WTC11 (cell line): ENCODE data around the gene SBF1. TPM values are rescaled to one million over a fixed set of nuclear protein-coding genes. Genes with fewer than 3 reads are reported as not detected.
A peak's percentile ranks its signal among the peaks of the same experiment; 100 is the strongest.

Source experiments
- ATAC-seq: fragments of 200-7000 bp; cut with Tn5 transposase; 2 replicates; pipeline ENCODE4 v1.10.0; 2021; ENCODE audit warnings: mild to moderate bottlenecking, moderate library complexity
- CTCF ChIA-PET: fragments of 300-600 bp; sonication (Branson Sonifier 250); formaldehyde crosslinking; loops from one replicate; lab custom pipeline; 2021; ENCODE audit warnings: antibody characterized with exemption; lab: Charles Lee
- POLR2A ChIA-PET: fragments of 350-600 bp; sonication (Branson Sonifier 250); formaldehyde crosslinking; loops from one replicate; lab custom pipeline; 2021; ENCODE audit warnings: antibody characterized with exemption; lab: Charles Lee
- DNase-seq: peaks from one replicate; pipeline ENCODE4 v3.0.0; 2021; ENCODE audit warnings: low spot score
- H3K27ac Mint-ChIP-seq: 2 replicates; pipeline ENCODE4 v1.8.0; 2021; ENCODE audit warnings: mixed read lengths
- H3K27me3 Mint-ChIP-seq: 2 replicates; pipeline ENCODE4 v1.8.0; 2021; ENCODE audit warnings: low read depth, mild to moderate bottlenecking, moderate library complexity, mixed read lengths
- H3K36me3 Mint-ChIP-seq: 2 replicates; pipeline ENCODE4 v1.8.0; 2021; ENCODE audit warnings: mixed read lengths
- H3K4me1 Mint-ChIP-seq: 2 replicates; pipeline ENCODE4 v1.8.0; 2022; ENCODE audit warnings: mixed read lengths
- H3K4me3 Mint-ChIP-seq: 2 replicates; pipeline ENCODE4 v1.8.0; 2021; ENCODE audit warnings: mild to moderate bottlenecking, moderate library complexity, mixed read lengths
- H3K9me3 Mint-ChIP-seq: 2 replicates; pipeline ENCODE4 v1.8.0; 2021; ENCODE audit warnings: mixed read lengths
- ATF3 ChIP-seq: sonication (generic); formaldehyde crosslinking; conservative IDR thresholded peaks from 2 replicates; pipeline ENCODE4 v1.8.1; 2022; ENCODE audit warnings: mild to moderate bottlenecking, missing genetic modification reagents
- EMX1 ChIP-seq: fragments of 250-450 bp; sonication (Bioruptor Pico); IDR thresholded peaks from 2 replicates; pipeline ENCODE4 v1.8.0; 2021; ENCODE audit warnings: mild to moderate bottlenecking
- ETV6 ChIP-seq: sonication (generic); formaldehyde crosslinking; IDR thresholded peaks from 2 replicates; pipeline ENCODE4 v1.8.1; 2022; ENCODE audit warnings: mild to moderate bottlenecking, missing genetic modification reagents
- FOXP4 ChIP-seq: sonication (generic); formaldehyde crosslinking; IDR thresholded peaks from 2 replicates; pipeline ENCODE4 v1.8.0; 2022; ENCODE audit warnings: mild to moderate bottlenecking, missing genetic modification reagents
- GABPB1 ChIP-seq: sonication (generic); formaldehyde crosslinking; IDR thresholded peaks from 2 replicates; pipeline ENCODE4 v1.8.1; 2023; ENCODE audit warnings: mild to moderate bottlenecking, missing genetic modification reagents
- GTF2I ChIP-seq: fragments of 250-450 bp; sonication (Bioruptor Pico); conservative IDR thresholded peaks from 2 replicates; pipeline ENCODE4 v1.4.0; 2021; ENCODE audit warnings: mild to moderate bottlenecking
- MLX ChIP-seq: sonication (generic); formaldehyde crosslinking; IDR thresholded peaks from 2 replicates; pipeline ENCODE4 v1.8.1; 2023; ENCODE audit warnings: mild to moderate bottlenecking, missing genetic modification reagents, moderate library complexity
- MYBL2 ChIP-seq: sonication (generic); formaldehyde crosslinking; IDR thresholded peaks from 2 replicates; pipeline ENCODE4 v1.8.1; 2023; ENCODE audit warnings: mild to moderate bottlenecking, moderate library complexity, missing genetic modification reagents
- NR1H2 ChIP-seq: sonication (generic); formaldehyde crosslinking; IDR thresholded peaks from 2 replicates; pipeline ENCODE4 v1.9.0; 2021; ENCODE audit warnings: mild to moderate bottlenecking, moderate library complexity, missing genetic modification reagents
- RORB ChIP-seq: fragments of 250-450 bp; sonication (Bioruptor Pico); IDR thresholded peaks from 2 replicates; pipeline ENCODE4 v1.9.0; 2021; ENCODE audit warnings: mild to moderate bottlenecking
- SMAD3 ChIP-seq: sonication (generic); formaldehyde crosslinking; IDR thresholded peaks from 2 replicates; pipeline ENCODE4 v1.8.0; 2022; ENCODE audit warnings: missing genetic modification reagents, mild to moderate bottlenecking, borderline replicate concordance
- SMAD4 ChIP-seq: sonication (generic); formaldehyde crosslinking; IDR thresholded peaks from 2 replicates; pipeline ENCODE4 v1.8.0; 2022; ENCODE audit warnings: mild to moderate bottlenecking, missing genetic modification reagents
- SP1 ChIP-seq: sonication (generic); formaldehyde crosslinking; conservative IDR thresholded peaks from 2 replicates; pipeline ENCODE4 v1.8.1; 2022; ENCODE audit warnings: missing genetic modification reagents
- TCF7 ChIP-seq: sonication (generic); formaldehyde crosslinking; IDR thresholded peaks from 2 replicates; pipeline ENCODE4 v1.8.0; 2022; ENCODE audit warnings: mild to moderate bottlenecking, low read depth, missing genetic modification reagents, moderate library complexity
- TEAD1 ChIP-seq: sonication (generic); formaldehyde crosslinking; IDR thresholded peaks from 2 replicates; pipeline ENCODE4 v1.8.0; 2022; ENCODE audit warnings: mild to moderate bottlenecking, missing genetic modification reagents
- TP53 ChIP-seq: sonication (generic); formaldehyde crosslinking; IDR thresholded peaks from 2 replicates; pipeline ENCODE4 v1.8.1; 2023; ENCODE audit warnings: mild to moderate bottlenecking, missing genetic modification reagents
- ZMAT4 ChIP-seq: fragments of 250-450 bp; sonication (Bioruptor Pico); IDR thresholded peaks from 2 replicates; pipeline ENCODE4 v1.9.0; 2021; ENCODE audit warnings: mild to moderate bottlenecking
- ZNF416 ChIP-seq: fragments of 250-450 bp; sonication (Bioruptor Pico); IDR thresholded peaks from 2 replicates; pipeline ENCODE4 v1.9.0; 2021; ENCODE audit warnings: mild to moderate bottlenecking, inconsistent platforms
- ZNF423 ChIP-seq: fragments of 250-450 bp; sonication (Bioruptor Pico); IDR thresholded peaks from 2 replicates; pipeline ENCODE4 v2.1.2; 2022; ENCODE audit warnings: mild to moderate bottlenecking, moderate library complexity
- ZNF532 ChIP-seq: fragments of 250-450 bp; sonication (Bioruptor Pico); IDR thresholded peaks from 2 replicates; pipeline ENCODE4 v1.9.0; 2021; ENCODE audit warnings: mild to moderate bottlenecking, borderline replicate concordance
- total RNA-seq: library from RNA; stranded (reverse); gene quantifications from 3 replicates; pipeline ENCODE4 v1.2.3, GENCODE V29; 2021

SBF1 gene
- total RNA-seq, 1 experiment from 2014 or later: 108 TPM

- Mint-ChIP-seq H3K4me3 (peak overlapping the region; percentile 91), H3K27ac (no peak overlapping the region), H3K27me3 (no peaks in the 10 kb centered on the region), H3K4me1 (peaks cover 10% of the 10 kb centered on the region), H3K9me3 (no peaks in the 10 kb centered on the region)
- ChIA-PET CTCF (interaction anchor here (0.7 to 1.8 kb wide), 5 partner anchors 9 to 266 kb away, joined by 3 to 9 read pairs (median 4); partner anchors contain the start of gene SCO2), POLR2A (interaction anchor here (1.3 kb wide), 1 partner anchor 19 kb away, joined by 13 read pairs; the partner anchor contains the start of gene SCO2)
- DNase-seq (no peak), ATAC-seq (peak; percentile 2)
- TF ChIP-seq TEAD1 (CRISPR knock-in tag) (0 out of 2 replicates have a peak, but pooled peaks have one; percentile 24), ATF3 (CRISPR knock-in tag) (0 out of 2 replicates have a peak, but pooled peaks have one; percentile 60), ZNF416 (CRISPR knock-in tag) (no peak)
- TF ChIP-seq, all 79 proteins: peak for 2
- no peaks in the 10 kb centered on the region for H3K36me3 Mint-ChIP-seq
These were observed 32.0 kb upstream of the SBF1 start for GRCh38 chr22:50506611-50507420.

GRCh38 chr22:50505776-50506610 lies 31.2 kb upstream of the SBF1 start:
- ChIA-PET POLR2A (no interaction called here), CTCF (interaction anchor here (0.7 to 1.8 kb wide), 2 partner anchors 8 to 20 kb away, joined by 4 to 9 read pairs; partner anchors contain the start of gene SCO2)
- no peaks in the 10 kb centered on the region for H3K27me3 Mint-ChIP-seq
- no peak for ATAC-seq
- DNase-seq: no peak
- TF ChIP-seq NR1H2 (CRISPR knock-in tag) (no peak), GABPB1 (no peak), MLX (CRISPR knock-in tag) (no peak), FOXP4 (CRISPR knock-in tag) (no peak), MYBL2 (CRISPR knock-in tag) (no peak), EMX1 (CRISPR knock-in tag) (no peak), ZNF532 (CRISPR knock-in tag) (no peak), ATF3 (CRISPR knock-in tag) (no peak), TCF7 (CRISPR knock-in tag) (no peak), SMAD3 (CRISPR knock-in tag) (no peak), TP53 (no peak), RORB (no peak), SMAD4 (no peak), ZNF423 (CRISPR knock-in tag) (no peak), GTF2I (CRISPR knock-in tag) (no peak), ETV6 (CRISPR knock-in tag) (no peak), ZMAT4 (CRISPR knock-in tag) (no peak), SP1 (CRISPR knock-in tag) (no peak)
- H3K4me1 Mint-ChIP-seq: peaks cover 10% of the 10 kb centered on the region
- H3K27ac Mint-ChIP-seq: no peak overlapping the region
- H3K9me3 Mint-ChIP-seq: no peaks in the 10 kb centered on the region
- H3K4me3 Mint-ChIP-seq: peak overlapping the region; percentile 91; the same call in 1 of the 2 replicates
- H3K36me3 Mint-ChIP-seq: no peaks in the 10 kb centered on the region
